Sigmoid colon (tissue), 7 donors: Measurements from ENCODE around the gene HIGD1B. TPM values are rescaled to one million over a fixed set of nuclear protein-coding genes. Genes with fewer than 3 reads are reported as not detected.

Experiments used
- DNase-seq: peaks from one replicate; pipeline ENCODE4 v3.0.0-alpha.2; 2019
- H3K27ac ChIP-seq, 4 donors: fragments of 200-600 bp; sonication (generic); one replicate each; pipeline ENCODE4 v1.5.1; 2016 to 2019; ENCODE audit warnings: mild to moderate bottlenecking in 1 of 4
- H3K27me3 ChIP-seq, 3 donors: fragments of 200-600 bp; sonication (generic); one replicate each; pipeline ENCODE4 v1.5.1; 2019; ENCODE audit warnings: mild to moderate bottlenecking in 1 of 3
- H3K36me3 ChIP-seq, 4 donors: fragments of 200-600 bp; sonication (generic); one replicate each; pipeline ENCODE4 v1.5.1; 2016 to 2019
- H3K4me1 ChIP-seq, 4 donors: fragments of 200-600 bp; sonication (generic); one replicate each; pipeline ENCODE4 v1.5.1; 2017 to 2019
- H3K4me3 ChIP-seq, 4 donors: fragments of 200-600 bp; sonication (generic); one replicate each; pipeline ENCODE4 v1.5.1; 2017 to 2019; ENCODE audit warnings: mild to moderate bottlenecking in 2 of 4, moderate library complexity in 1 of 4
- H3K9me3 ChIP-seq, 4 donors: fragments of 200-600 bp in 3 of 4; sonication (generic) in 3 of 4; one replicate each; pipeline versions ENCODE4 v1.5.1 to v1.6.1; 2013 to 2019
- EP300 ChIP-seq, 4 donors: sonication (generic); formaldehyde crosslinking; IDR thresholded peaks; one replicate each; pipeline ENCODE4 v1.6.1; 2017; ENCODE audit warnings: antibody characterized with exemption in 4 of 4
- POLR2A ChIP-seq, 2 donors: fragments of 450-650 bp; IDR thresholded peaks; one replicate each; pipeline ENCODE4 v1.6.1; 2016; ENCODE audit warnings: antibody characterized with exemption in 2 of 2, mild to moderate bottlenecking in 2 of 2, moderate library complexity in 2 of 2
- POLR2AphosphoS5 ChIP-seq, 4 donors: sonication (generic); formaldehyde crosslinking; IDR thresholded peaks; one replicate each; pipeline ENCODE4 v1.6.1; 2017; ENCODE audit warnings: antibody characterized with exemption in 4 of 4
- WGBS, 2 donors: extraction: QIAGEN DNeasy Blood & Tissue Kit; methylation state at CpG; one replicate each; pipeline ENCODE4 v1.1.7; 2013; 5-methylcytosine and 5-hydroxymethylcytosine counted together
- intact Hi-C: fragments of 100-400 bp; cut with DNase I; formaldehyde crosslinking; loops from one replicate; pipeline ENCODE4 v1.15.1; 2023
- polyA plus RNA-seq, 3 donors: library from polyadenylated mRNA; stranded (reverse); fragments of 200-250 nt; gene quantifications; one replicate each; pipeline ENCODE4 v1.2.3, GENCODE V29; 2013
- total RNA-seq, 4 donors: library from RNA; depleted of rRNA; stranded (reverse); fragments of >200 nt; gene quantifications; one replicate each; pipeline ENCODE4 v1.1.0, GENCODE V29; 2016
- TF ChIP-seq, protein P1 (sequence below), 4 experiments: fragments of 450-650 bp in 3 of 4; fragments of 200-600 bp in 1 of 4; IDR thresholded peaks; one replicate each; pipeline ENCODE4 v1.5.1; 2016 to 2019; ENCODE audit warnings: antibody characterized with exemption in 4 of 4, mild to moderate bottlenecking in 3 of 4, moderate library complexity in 2 of 4
- donor health status: healthy with polysubstance abuse.
- donor health status: Bipolar disorder and iron deficiency.
- donor health status: healthy.

Gene HIGD1B
- total RNA-seq: 1 to 10 TPM in 2 of 4 donors, not detected in 2; 1.8 to 2.5 TPM
- 1 to 10 TPM in 1 of 3 donors, not detected in 2; 1.1 TPM for polyA plus RNA-seq

DNA sequence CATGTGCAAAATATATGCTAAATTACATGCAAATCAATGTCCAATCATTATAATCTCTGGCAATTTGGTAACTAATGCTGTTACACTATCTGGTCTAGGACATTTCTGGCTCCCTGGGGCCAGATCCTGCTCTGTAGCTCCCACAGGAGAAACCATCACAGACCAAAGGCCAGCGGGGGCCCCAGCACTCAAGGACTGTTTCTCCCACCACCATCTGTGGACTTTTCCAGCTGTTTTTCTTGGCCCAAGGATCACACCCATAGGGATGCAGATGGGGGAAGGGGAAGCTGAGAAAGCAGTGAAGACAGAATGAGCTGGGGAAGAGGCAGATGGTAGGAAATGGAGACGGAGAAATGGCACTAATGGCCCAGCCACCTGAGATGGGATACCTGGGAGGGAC, at the start of gene HIGD1B:
Gene HIGD1B, plus strand, starts transcription at position 298 of the 400 bp plus-strand sequence. CDS start 270 bp downstream, outside the sequence.
- WGBS, 2 donors: 78 to 83% methylated on average over 2 of the region's 2 CpGs
- TF ChIP-seq POLR2A (IDR thresholded peaks at IDR 0.05) (no peak), POLR2AphosphoS5 (IDR thresholded peaks at IDR 0.05) (no peak), EP300 (IDR thresholded peaks at IDR 0.05) (no peak)
- TF ChIP-seq, protein P1, sequence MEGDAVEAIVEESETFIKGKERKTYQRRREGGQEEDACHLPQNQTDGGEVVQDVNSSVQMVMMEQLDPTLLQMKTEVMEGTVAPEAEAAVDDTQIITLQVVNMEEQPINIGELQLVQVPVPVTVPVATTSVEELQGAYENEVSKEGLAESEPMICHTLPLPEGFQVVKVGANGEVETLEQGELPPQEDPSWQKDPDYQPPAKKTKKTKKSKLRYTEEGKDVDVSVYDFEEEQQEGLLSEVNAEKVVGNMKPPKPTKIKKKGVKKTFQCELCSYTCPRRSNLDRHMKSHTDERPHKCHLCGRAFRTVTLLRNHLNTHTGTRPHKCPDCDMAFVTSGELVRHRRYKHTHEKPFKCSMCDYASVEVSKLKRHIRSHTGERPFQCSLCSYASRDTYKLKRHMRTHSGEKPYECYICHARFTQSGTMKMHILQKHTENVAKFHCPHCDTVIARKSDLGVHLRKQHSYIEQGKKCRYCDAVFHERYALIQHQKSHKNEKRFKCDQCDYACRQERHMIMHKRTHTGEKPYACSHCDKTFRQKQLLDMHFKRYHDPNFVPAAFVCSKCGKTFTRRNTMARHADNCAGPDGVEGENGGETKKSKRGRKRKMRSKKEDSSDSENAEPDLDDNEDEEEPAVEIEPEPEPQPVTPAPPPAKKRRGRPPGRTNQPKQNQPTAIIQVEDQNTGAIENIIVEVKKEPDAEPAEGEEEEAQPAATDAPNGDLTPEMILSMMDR (IDR thresholded peaks at IDR 0.05): no peak
- Histone ChIP-seq H3K27me3 (no peaks in the 10 kb centered on the region), H3K27ac (no peak within 1 kb of the TSS), H3K4me1 (peaks cover 0 to 21% (median 20%) of the 10 kb centered on the region in 4 donors), H3K4me3 (no peak within 1 kb of the TSS), H3K9me3 (no peaks in the 10 kb centered on the region), H3K36me3 (peaks cover 11 to 29% (median 19%) of the 10 kb centered on the region in 4 donors)
- intact Hi-C loops: no loop called here
- DNase-seq: no peak

DNA sequence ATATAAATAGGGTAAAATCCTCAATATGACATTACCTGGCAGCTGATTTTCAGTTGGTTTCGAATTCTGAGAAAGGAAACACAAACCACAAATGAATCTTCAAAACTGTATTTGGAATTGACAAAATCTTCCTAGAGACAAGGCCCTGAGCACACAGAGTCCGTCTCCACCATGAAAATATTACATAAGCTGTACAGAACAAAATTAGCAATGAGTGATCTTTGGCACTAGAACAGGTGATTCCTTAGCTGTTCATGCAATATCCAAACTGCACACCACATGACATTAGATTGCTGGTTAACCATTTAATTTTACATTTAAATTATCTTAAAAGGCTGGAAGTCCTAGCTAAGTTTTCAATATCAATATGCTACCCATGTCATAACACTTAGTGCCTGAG, 49.3 kb upstream of the HIGD1B start:
- H3K36me3 ChIP-seq: peaks cover 0 to 14% (median 0%) of the 10 kb centered on the region in 4 donors
- H3K4me1 ChIP-seq: peaks cover 0 to 99% (median 88%) of the 10 kb centered on the region in 4 donors
- WGBS, 2 donors: 64 to 67% methylated on average over 2 of the region's 2 CpGs
- peak overlapping the region in 3 of 4 donors; percentile 31 to 42 (median 41) for H3K4me3 ChIP-seq
- H3K27me3 ChIP-seq: no peaks in the 10 kb centered on the region
- intact Hi-C loops: no loop called here
- peak overlapping the region; percentile 85 to 99 (median 96) for H3K27ac ChIP-seq
- no peaks in the 10 kb centered on the region for H3K9me3 ChIP-seq
- TF ChIP-seq POLR2A (IDR thresholded peaks at IDR 0.05) (no peak), POLR2AphosphoS5 (IDR thresholded peaks at IDR 0.05) (no peak), EP300 (IDR thresholded peaks at IDR 0.05) (no peak)
- TF ChIP-seq, protein P1 (IDR thresholded peaks at IDR 0.05): no peak
- no peak for DNase-seq

DNA sequence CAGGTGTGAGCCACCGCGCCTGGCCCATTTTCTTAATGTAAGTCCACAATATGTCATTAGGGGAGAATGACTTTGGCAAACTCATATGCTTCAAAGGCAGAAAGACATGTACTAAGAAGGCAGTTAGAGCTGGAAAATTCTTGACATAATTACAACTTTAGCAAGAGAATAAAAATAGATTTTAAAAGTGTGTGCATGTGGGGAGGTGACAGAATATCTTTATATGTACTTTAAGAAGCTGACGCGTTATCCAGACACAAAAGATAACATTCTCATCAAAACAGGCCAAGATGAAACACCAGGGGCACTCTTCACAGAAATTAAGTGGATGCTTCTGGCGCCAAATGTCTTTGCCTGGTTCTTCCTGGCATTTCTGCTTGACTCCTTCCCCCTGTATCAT, 45.8 kb upstream of the HIGD1B start:
- intact Hi-C loops: no loop called here
- 88 to 91% methylated on average over 5 of the region's 5 CpGs for whole genome bisulfite sequencing, 2 donors

DNA sequence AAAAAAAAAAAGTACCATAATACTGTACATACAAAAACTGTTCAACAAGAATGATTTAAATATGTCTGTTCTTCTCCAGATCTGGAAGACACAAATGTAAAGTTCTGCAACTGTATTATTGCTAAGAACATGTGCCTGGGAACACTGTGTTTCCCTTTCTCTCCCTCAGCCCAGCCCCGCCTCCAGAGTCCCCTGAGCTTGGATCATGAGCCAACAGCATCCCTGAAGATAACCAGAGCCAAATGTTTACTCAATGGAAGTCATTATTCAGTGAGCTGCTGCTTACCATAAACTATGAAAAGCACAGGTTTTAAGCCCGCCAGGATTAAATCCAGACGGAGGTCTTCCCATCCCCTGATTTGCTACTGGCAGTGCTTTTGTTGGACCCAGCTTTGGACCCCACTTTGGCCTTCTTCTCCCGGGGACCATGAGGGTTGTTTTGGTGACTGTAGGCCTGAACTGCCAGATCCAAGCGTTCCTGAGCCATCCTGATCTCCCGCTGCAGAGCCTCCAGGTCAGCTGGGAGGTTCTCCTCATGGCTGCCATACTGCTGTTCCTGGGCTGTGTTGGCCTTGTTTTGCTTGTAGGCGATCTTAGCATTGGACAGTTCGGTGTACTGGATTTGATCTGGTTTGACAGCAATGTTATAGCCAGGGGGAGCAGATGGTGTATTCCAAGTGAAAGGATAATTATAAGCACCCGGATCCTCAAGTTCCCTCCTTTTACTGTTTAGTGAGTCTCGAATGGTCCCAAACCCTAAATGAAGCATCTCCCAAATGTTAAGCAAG, 43.2 kb upstream of the HIGD1B start:
- peaks cover 0 to 24% (median 7%) of the 10 kb centered on the region in 4 donors for H3K36me3 ChIP-seq
- WGBS, 2 donors: 85 to 90% methylated on average over 10 of the region's 10 CpGs
- H3K27ac ChIP-seq: peak overlapping the region; percentile 85 to 99 (median 96)
- TF ChIP-seq EP300 (IDR thresholded peaks at IDR 0.05): peak; percentile 80 to 92 (median 89)
- TF ChIP-seq, protein P1 (IDR thresholded peaks at IDR 0.05): no peak
- peak; percentile 91 to 95 (median 93) for TF ChIP-seq POLR2AphosphoS5 (IDR thresholded peaks at IDR 0.05)
- TF ChIP-seq POLR2A (IDR thresholded peaks at IDR 0.05): no peak
- H3K4me1 ChIP-seq: peaks cover 0 to 98% (median 91%) of the 10 kb centered on the region in 4 donors
- peak; percentile 95 for DNase-seq
- H3K4me3 ChIP-seq: no peak overlapping the region
- no peaks in the 10 kb centered on the region for H3K9me3 ChIP-seq
- H3K27me3 ChIP-seq: no peaks in the 10 kb centered on the region
- intact Hi-C loops: loop anchor here (2.0 kb wide), 2 partner anchors 26 to 68 kb away; no protein-coding TSS in a partner anchor

More for the DNA sequence above, 45.8 kb upstream of the HIGD1B start:
- Histone ChIP-seq H3K4me3 (no peak overlapping the region), H3K4me1 (peaks cover 0 to 98% (median 88%) of the 10 kb centered on the region in 4 donors), H3K27ac (peak overlapping the region; percentile 85 to 99 (median 96)), H3K36me3 (peaks cover 0 to 24% (median 7%) of the 10 kb centered on the region in 4 donors), H3K27me3 (no peaks in the 10 kb centered on the region), H3K9me3 (no peaks in the 10 kb centered on the region)
- no peak for DNase-seq
- TF ChIP-seq, protein P1 (IDR thresholded peaks at IDR 0.05): no peak
- TF ChIP-seq POLR2A (IDR thresholded peaks at IDR 0.05): no peak
- TF ChIP-seq EP300 (IDR thresholded peaks at IDR 0.05): peak in 2 of 4 donors; percentile 6 to 30
- peak in 3 of 4 donors; percentile 20 to 46 (median 45) for TF ChIP-seq POLR2AphosphoS5 (IDR thresholded peaks at IDR 0.05)
